GM23338 (cell line): ENCODE results near the gene MYADM.

Experiments used
- CREB1 ChIP-seq: fragments of 250-450 bp; sonication (Bioruptor Pico); IDR thresholded peaks from 2 replicates; pipeline ENCODE4 v1.5.0; 2020; ENCODE audit warnings: low read depth, mild to moderate bottlenecking, moderate library complexity
- CTCF ChIP-seq, 2 experiments: fragments of 200-600 bp in 1 of 2; sonication (generic) in 1 of 2; conservative IDR thresholded peaks; 2 replicates each; pipeline versions ENCODE4 v1.5.1 to v1.6.1; 2016 to 2017; ENCODE audit warnings: antibody characterized with exemption in 2 of 2, low read depth in 2 of 2, mild to moderate bottlenecking in 2 of 2, moderate library complexity in 1 of 2
- EZH2 ChIP-seq: fragments of 200-600 bp; sonication (generic); IDR thresholded peaks from one replicate; pipeline ENCODE4 v1.8.0; 2017; ENCODE audit warnings: antibody characterized with exemption, mild to moderate bottlenecking, low read depth; ENCODE audit not compliant: unreplicated experiment
- EZH2phosphoT487 ChIP-seq: fragments of 200-600 bp; sonication (generic); IDR thresholded peaks from one replicate; pipeline ENCODE4 v1.8.1; 2018; ENCODE audit warnings: antibody characterized with exemption; ENCODE audit not compliant: unreplicated experiment
- JUNB ChIP-seq: IDR thresholded peaks from one replicate; pipeline ENCODE4 v1.6.1; 2016; ENCODE audit warnings: antibody characterized with exemption; ENCODE audit not compliant: unreplicated experiment
- NANOG ChIP-seq: IDR thresholded peaks from 2 replicates; pipeline ENCODE4 v1.6.1; 2016; ENCODE audit warnings: antibody characterized with exemption, borderline replicate concordance
- POLR2AphosphoS5 ChIP-seq: IDR thresholded peaks from 2 replicates; pipeline ENCODE4 v1.6.1; 2016; ENCODE audit warnings: antibody characterized with exemption, low read depth
- STAT1 ChIP-seq: IDR thresholded peaks from one replicate; pipeline ENCODE4 v1.6.1; 2016; ENCODE audit warnings: antibody characterized with exemption; ENCODE audit not compliant: unreplicated experiment
- ZNF114 ChIP-seq: fragments of 250-450 bp; sonication (Bioruptor Pico); IDR thresholded peaks from 2 replicates; pipeline ENCODE4 v1.5.0; 2020; ENCODE audit warnings: mild to moderate bottlenecking, moderate library complexity
- ZNF331 ChIP-seq: fragments of 250-450 bp; sonication (Bioruptor Pico); IDR thresholded peaks from 2 replicates; pipeline ENCODE4 v1.5.0; 2020; ENCODE audit warnings: low read depth, mild to moderate bottlenecking, moderate library complexity
- TF ChIP-seq, protein P1 (sequence below): IDR thresholded peaks from one replicate; pipeline ENCODE4 v1.6.1; 2018; ENCODE audit warnings: antibody characterized with exemption; ENCODE audit not compliant: unreplicated experiment
- TF ChIP-seq, protein P2 (sequence below): IDR thresholded peaks from 2 replicates; pipeline ENCODE4 v1.6.1; 2016; ENCODE audit warnings: antibody characterized with exemption
- TF ChIP-seq, protein P3 (sequence below): fragments of 250-450 bp; sonication (Bioruptor Pico); IDR thresholded peaks from 2 replicates; pipeline ENCODE4 v1.5.0; 2020; ENCODE audit warnings: mild to moderate bottlenecking, moderate library complexity

GRCh38 chr19:53907690-53908089 is 40.0 kb downstream of the MYADM start:
- TF ChIP-seq POLR2AphosphoS5, result no peak
- no peak for TF ChIP-seq CTCF (conservative IDR thresholded peaks at IDR 0.05; ENCODE audit: low read depth in 2 of 2)
- TF ChIP-seq, protein P1, sequence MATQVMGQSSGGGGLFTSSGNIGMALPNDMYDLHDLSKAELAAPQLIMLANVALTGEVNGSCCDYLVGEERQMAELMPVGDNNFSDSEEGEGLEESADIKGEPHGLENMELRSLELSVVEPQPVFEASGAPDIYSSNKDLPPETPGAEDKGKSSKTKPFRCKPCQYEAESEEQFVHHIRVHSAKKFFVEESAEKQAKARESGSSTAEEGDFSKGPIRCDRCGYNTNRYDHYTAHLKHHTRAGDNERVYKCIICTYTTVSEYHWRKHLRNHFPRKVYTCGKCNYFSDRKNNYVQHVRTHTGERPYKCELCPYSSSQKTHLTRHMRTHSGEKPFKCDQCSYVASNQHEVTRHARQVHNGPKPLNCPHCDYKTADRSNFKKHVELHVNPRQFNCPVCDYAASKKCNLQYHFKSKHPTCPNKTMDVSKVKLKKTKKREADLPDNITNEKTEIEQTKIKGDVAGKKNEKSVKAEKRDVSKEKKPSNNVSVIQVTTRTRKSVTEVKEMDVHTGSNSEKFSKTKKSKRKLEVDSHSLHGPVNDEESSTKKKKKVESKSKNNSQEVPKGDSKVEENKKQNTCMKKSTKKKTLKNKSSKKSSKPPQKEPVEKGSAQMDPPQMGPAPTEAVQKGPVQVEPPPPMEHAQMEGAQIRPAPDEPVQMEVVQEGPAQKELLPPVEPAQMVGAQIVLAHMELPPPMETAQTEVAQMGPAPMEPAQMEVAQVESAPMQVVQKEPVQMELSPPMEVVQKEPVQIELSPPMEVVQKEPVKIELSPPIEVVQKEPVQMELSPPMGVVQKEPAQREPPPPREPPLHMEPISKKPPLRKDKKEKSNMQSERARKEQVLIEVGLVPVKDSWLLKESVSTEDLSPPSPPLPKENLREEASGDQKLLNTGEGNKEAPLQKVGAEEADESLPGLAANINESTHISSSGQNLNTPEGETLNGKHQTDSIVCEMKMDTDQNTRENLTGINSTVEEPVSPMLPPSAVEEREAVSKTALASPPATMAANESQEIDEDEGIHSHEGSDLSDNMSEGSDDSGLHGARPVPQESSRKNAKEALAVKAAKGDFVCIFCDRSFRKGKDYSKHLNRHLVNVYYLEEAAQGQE, result no peak
- no peak for TF ChIP-seq EZH2phosphoT487
- no peak for TF ChIP-seq ZNF114 (CRISPR knock-in tag)
- TF ChIP-seq, protein P2, sequence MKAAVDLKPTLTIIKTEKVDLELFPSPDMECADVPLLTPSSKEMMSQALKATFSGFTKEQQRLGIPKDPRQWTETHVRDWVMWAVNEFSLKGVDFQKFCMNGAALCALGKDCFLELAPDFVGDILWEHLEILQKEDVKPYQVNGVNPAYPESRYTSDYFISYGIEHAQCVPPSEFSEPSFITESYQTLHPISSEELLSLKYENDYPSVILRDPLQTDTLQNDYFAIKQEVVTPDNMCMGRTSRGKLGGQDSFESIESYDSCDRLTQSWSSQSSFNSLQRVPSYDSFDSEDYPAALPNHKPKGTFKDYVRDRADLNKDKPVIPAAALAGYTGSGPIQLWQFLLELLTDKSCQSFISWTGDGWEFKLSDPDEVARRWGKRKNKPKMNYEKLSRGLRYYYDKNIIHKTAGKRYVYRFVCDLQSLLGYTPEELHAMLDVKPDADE, result no peak
- TF ChIP-seq EZH2, result no peak
- TF ChIP-seq, protein P3, sequence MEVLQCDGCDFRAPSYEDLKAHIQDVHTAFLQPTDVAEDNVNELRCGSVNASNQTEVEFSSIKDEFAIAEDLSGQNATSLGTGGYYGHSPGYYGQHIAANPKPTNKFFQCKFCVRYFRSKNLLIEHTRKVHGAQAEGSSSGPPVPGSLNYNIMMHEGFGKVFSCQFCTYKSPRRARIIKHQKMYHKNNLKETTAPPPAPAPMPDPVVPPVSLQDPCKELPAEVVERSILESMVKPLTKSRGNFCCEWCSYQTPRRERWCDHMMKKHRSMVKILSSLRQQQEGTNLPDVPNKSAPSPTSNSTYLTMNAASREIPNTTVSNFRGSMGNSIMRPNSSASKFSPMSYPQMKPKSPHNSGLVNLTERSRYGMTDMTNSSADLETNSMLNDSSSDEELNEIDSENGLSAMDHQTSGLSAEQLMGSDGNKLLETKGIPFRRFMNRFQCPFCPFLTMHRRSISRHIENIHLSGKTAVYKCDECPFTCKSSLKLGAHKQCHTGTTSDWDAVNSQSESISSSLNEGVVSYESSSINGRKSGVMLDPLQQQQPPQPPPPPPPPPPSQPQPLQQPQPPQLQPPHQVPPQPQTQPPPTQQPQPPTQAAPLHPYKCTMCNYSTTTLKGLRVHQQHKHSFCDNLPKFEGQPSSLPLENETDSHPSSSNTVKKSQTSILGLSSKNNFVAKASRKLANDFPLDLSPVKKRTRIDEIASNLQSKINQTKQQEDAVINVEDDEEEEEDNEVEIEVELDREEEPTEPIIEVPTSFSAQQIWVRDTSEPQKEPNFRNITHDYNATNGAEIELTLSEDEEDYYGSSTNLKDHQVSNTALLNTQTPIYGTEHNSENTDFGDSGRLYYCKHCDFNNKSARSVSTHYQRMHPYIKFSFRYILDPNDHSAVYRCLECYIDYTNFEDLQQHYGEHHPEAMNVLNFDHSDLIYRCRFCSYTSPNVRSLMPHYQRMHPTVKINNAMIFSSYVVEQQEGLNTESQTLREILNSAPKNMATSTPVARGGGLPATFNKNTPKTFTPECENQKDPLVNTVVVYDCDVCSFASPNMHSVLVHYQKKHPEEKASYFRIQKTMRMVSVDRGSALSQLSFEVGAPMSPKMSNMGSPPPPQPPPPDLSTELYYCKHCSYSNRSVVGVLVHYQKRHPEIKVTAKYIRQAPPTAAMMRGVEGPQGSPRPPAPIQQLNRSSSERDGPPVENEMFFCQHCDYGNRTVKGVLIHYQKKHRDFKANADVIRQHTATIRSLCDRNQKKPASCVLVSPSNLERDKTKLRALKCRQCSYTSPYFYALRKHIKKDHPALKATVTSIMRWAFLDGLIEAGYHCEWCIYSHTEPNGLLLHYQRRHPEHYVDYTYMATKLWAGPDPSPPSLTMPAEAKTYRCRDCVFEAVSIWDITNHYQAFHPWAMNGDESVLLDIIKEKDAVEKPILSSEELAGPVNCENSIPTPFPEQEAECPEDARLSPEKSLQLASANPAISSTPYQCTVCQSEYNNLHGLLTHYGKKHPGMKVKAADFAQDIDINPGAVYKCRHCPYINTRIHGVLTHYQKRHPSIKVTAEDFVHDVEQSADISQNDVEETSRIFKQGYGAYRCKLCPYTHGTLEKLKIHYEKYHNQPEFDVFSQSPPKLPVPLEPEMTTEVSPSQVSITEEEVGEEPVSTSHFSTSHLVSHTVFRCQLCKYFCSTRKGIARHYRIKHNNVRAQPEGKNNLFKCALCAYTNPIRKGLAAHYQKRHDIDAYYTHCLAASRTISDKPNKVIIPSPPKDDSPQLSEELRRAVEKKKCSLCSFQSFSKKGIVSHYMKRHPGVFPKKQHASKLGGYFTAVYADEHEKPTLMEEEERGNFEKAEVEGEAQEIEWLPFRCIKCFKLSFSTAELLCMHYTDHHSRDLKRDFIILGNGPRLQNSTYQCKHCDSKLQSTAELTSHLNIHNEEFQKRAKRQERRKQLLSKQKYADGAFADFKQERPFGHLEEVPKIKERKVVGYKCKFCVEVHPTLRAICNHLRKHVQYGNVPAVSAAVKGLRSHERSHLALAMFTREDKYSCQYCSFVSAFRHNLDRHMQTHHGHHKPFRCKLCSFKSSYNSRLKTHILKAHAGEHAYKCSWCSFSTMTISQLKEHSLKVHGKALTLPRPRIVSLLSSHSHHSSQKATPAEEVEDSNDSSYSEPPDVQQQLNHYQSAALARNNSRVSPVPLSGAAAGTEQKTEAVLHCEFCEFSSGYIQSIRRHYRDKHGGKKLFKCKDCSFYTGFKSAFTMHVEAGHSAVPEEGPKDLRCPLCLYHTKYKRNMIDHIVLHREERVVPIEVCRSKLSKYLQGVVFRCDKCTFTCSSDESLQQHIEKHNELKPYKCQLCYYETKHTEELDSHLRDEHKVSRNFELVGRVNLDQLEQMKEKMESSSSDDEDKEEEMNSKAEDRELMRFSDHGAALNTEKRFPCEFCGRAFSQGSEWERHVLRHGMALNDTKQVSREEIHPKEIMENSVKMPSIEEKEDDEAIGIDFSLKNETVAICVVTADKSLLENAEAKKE (CRISPR knock-in tag), result no peak
- no peak for TF ChIP-seq ZNF331 (CRISPR knock-in tag)
- TF ChIP-seq CREB1 (CRISPR knock-in tag), result no peak
- no peak for TF ChIP-seq STAT1
- no peak for TF ChIP-seq JUNB
- TF ChIP-seq NANOG, result no peak
